Osteocyte (in vitro differentiated cells): ENCODE data around the gene ISM1. TPM values are rescaled to one million over a fixed set of nuclear protein-coding genes. Genes with fewer than 3 reads are reported as not detected.

Experiments used
- DNase-seq: peaks from one replicate; pipeline ENCODE4 v3.0.0; 2021; ENCODE audit warnings: mixed read lengths; ENCODE audit not compliant: unreplicated experiment; ENCODE audit errors: extremely low spot score
- H3K27ac Mint-ChIP-seq: one replicate; pipeline ENCODE4 v1.8.0; 2021; ENCODE audit warnings: mild to moderate bottlenecking, mixed read lengths; ENCODE audit not compliant: unreplicated experiment
- H3K27me3 Mint-ChIP-seq: one replicate; pipeline ENCODE4 v1.8.0; 2021; ENCODE audit warnings: mixed read lengths; ENCODE audit not compliant: unreplicated experiment
- H3K36me3 Mint-ChIP-seq: one replicate; pipeline ENCODE4 v1.8.0; 2021; ENCODE audit warnings: mixed read lengths; ENCODE audit not compliant: unreplicated experiment
- H3K4me1 Mint-ChIP-seq: one replicate; pipeline ENCODE4 v1.8.0; 2021; ENCODE audit warnings: mixed read lengths; ENCODE audit not compliant: unreplicated experiment
- H3K4me3 Mint-ChIP-seq: one replicate; pipeline ENCODE4 v1.8.0; 2021; ENCODE audit warnings: mild to moderate bottlenecking, moderate library complexity, mixed read lengths; ENCODE audit not compliant: unreplicated experiment
- H3K9me3 Mint-ChIP-seq: one replicate; pipeline ENCODE4 v1.8.0; 2021; ENCODE audit warnings: mixed read lengths; ENCODE audit not compliant: unreplicated experiment
- total RNA-seq: library from RNA; stranded (reverse); gene quantifications from 2 replicates; pipeline ENCODE4 v1.2.1, GENCODE V29; 2021
- TF ChIP-seq, protein P1 (sequence below): fragments of 200-600 bp; sonication (generic); IDR thresholded peaks from 2 replicates; pipeline ENCODE4 v1.5.0; 2021; ENCODE audit warnings: antibody characterized with exemption, mild to moderate bottlenecking, moderate library complexity

The ISM1 gene
- total RNA-seq, 1 donor from 2014 or later = 0.21 TPM

- no peak for DNase-seq
- peaks cover 9% of the 10 kb centered on the region for H3K4me1 Mint-ChIP-seq
- H3K27me3 Mint-ChIP-seq = peaks cover 2% of the 10 kb centered on the region
- no peak overlapping the region for H3K27ac Mint-ChIP-seq
- no peaks in the 10 kb centered on the region for H3K36me3 Mint-ChIP-seq
- H3K9me3 Mint-ChIP-seq = no peaks in the 10 kb centered on the region
- no peak overlapping the region for H3K4me3 Mint-ChIP-seq
- TF ChIP-seq, protein P1, sequence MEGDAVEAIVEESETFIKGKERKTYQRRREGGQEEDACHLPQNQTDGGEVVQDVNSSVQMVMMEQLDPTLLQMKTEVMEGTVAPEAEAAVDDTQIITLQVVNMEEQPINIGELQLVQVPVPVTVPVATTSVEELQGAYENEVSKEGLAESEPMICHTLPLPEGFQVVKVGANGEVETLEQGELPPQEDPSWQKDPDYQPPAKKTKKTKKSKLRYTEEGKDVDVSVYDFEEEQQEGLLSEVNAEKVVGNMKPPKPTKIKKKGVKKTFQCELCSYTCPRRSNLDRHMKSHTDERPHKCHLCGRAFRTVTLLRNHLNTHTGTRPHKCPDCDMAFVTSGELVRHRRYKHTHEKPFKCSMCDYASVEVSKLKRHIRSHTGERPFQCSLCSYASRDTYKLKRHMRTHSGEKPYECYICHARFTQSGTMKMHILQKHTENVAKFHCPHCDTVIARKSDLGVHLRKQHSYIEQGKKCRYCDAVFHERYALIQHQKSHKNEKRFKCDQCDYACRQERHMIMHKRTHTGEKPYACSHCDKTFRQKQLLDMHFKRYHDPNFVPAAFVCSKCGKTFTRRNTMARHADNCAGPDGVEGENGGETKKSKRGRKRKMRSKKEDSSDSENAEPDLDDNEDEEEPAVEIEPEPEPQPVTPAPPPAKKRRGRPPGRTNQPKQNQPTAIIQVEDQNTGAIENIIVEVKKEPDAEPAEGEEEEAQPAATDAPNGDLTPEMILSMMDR = no peak
Measured at GRCh38 chr20:13276945-13277541, 56.0 kb downstream of the ISM1 start.

- Mint-ChIP-seq H3K36me3 (no peaks in the 10 kb centered on the region), H3K9me3 (no peaks in the 10 kb centered on the region), H3K4me3 (no peak overlapping the region), H3K4me1 (peaks cover 9% of the 10 kb centered on the region), H3K27me3 (peaks cover 2% of the 10 kb centered on the region), H3K27ac (no peak overlapping the region)
- no peak for DNase-seq
- TF ChIP-seq, protein P1 = no peak
Measured at GRCh38 chr20:13277663-13278295, 56.7 kb downstream of the ISM1 start.

GRCh38 chr20:13278812-13279570 lies 57.9 kb downstream of the ISM1 start:
- DNase-seq = no peak
- Mint-ChIP-seq H3K27me3 (peaks cover 2% of the 10 kb centered on the region), H3K27ac (no peak overlapping the region), H3K4me1 (peaks cover 7% of the 10 kb centered on the region), H3K36me3 (no peaks in the 10 kb centered on the region), H3K4me3 (no peak overlapping the region), H3K9me3 (no peaks in the 10 kb centered on the region)
- TF ChIP-seq, protein P1 = no peak

- no peak for DNase-seq
- no peaks in the 10 kb centered on the region for H3K36me3 Mint-ChIP-seq
- H3K27ac Mint-ChIP-seq = no peak overlapping the region
- H3K27me3 Mint-ChIP-seq = peaks cover 2% of the 10 kb centered on the region
- TF ChIP-seq, protein P1 = no peak
- no peak overlapping the region for H3K4me3 Mint-ChIP-seq
- H3K4me1 Mint-ChIP-seq = no peaks in the 10 kb centered on the region
- no peaks in the 10 kb centered on the region for H3K9me3 Mint-ChIP-seq
Measured at GRCh38 chr20:13280609-13281324, 59.7 kb downstream of the ISM1 start.
